GM19467 (cell line): ENCODE results near the gene AKAP13.
"Not testable (repeated sequence)": the region's sequence is repeated elsewhere in the genome, so short reads cannot be mapped to it uniquely, and the experiment has no call there.

Experiments used
- ATAC-seq: cut with Tn5 transposase; IDR thresholded peaks from one replicate; pipeline ENCODE4 v1.9.1; 2021; ENCODE audit warnings: mild to moderate bottlenecking, moderate library complexity; ENCODE audit not compliant: unreplicated experiment

The AKAP13 gene

DNA sequence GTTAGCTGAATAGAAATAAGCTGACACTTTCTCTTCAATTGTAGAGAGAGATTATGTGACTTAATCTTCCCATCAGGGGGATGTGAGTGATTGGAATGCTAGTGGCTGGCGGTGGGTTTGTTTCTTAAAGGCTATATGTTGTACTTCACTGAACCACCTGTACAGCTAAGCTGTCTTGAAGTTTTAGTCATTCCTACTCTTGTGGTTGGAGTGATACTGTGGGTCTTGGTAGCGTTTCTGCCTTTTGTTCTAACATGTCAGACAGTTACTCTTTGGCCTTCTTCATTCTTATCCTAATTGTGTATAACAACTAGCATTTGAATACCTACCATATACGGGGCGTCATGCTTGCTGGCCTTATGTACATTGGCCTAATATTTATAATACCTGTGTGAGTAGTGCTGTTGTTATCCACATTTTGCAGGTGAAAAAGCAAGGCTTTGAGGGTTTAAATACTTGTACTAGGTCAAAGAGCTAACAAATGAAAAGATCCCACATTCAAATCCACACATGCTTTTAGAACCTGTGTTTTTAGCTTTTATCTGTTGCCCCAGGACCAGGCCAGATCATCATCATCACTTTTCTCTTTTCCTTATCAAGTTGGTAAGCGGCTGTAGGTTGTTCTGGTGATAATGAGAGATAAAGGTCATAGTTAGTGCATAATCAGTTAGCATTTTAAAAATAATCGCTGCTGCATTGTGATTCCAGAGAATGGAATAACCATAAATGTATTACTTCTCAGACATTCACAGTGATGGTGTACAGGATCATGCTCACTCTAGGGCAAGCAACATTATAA is 50.2 kb downstream of the AKAP13 start:
- ATAC-seq: peak; percentile 73

DNA sequence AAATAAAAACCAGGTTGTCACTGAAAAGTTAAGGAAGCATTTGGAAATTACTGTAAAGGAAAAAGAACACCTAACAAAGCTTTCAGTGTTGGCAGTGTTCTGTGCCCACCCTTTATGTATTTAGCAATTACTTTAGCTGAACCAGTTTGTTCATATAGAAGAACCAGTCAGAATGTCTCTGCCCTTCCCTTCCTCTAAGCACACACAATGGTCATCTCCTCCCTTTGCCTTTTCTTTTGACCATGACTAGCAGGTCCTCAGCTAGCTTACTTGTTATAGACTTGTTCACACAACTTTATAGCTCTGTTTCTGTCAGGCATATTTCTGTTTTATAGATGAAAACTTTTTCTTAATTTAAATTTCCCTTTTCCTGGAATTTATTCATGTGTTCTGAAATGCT is 59.6 kb downstream of the AKAP13 start:
- no peak for ATAC-seq

GRCh38 chr15:85440451-85440850 is 60.0 kb downstream of the AKAP13 start:
- ATAC-seq: peak; percentile 44

DNA sequence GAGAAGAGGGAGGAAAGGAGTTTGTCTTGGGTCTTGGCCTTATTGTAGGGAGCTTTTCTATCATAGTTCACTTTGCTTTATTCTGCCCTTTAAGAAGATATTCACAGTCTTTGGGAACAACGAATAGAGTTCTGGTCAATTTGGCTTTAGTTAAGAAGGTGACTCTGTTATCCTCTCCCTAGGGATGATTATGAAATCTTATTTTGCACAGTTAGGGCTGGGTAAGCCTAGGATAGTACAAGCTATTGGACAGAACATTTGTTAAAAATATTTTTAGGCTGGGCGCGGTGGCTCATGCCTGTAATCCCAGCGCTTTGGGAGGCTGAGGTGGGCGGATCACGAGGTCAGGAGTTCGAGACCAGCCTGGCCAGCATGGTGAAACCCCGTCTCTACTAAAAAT is 61.5 kb downstream of the AKAP13 start:
- ATAC-seq: not testable (repeated sequence)

DNA sequence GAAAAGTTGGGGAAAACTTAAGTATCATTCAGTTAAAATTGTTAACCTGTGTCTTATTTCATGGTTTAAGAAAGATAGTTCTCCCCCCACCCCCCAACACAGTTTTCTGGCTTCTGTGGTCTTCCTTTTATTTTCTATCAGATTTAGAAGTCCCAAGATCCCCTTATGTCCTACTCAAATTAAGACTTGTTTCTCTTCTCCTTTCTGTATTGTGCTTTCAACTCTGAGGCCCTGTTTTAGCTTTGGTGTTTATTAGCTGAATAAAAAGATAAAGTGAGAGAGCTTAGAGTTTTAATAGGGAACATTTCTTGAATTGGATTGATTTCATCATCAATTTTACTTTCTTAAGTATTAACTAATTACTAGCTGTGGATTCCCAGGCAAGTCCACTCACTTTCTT is 62.6 kb downstream of the AKAP13 start:
- peak; percentile 31 for ATAC-seq

DNA sequence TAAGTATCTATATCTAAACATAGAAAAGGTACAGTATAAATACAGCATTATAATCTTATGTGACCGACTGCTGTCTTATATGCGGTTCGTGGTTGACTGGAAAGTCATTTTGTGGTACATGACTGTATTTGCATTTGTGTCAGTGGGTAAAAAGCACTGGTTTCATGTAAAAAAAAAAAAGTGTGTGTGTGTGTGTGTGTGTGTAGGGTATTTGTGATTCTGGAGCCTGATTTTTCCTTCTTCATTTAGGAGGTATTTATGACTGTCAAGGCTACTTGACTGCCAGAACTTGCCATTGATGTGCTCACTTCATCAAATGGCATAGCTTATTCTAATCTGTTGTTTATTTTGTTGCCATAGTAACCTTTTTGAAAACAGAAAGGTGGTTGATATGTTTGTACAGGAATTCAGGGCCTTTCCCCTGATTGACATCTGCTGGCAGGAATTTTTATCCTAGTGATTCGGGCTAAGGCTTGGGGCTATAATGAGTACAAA is 63.2 kb downstream of the AKAP13 start:
- peak; percentile 59 for ATAC-seq

- ATAC-seq: no peak
These were observed 63.8 kb downstream of the AKAP13 start for GRCh38 chr15:85444122-85444745.

DNA sequence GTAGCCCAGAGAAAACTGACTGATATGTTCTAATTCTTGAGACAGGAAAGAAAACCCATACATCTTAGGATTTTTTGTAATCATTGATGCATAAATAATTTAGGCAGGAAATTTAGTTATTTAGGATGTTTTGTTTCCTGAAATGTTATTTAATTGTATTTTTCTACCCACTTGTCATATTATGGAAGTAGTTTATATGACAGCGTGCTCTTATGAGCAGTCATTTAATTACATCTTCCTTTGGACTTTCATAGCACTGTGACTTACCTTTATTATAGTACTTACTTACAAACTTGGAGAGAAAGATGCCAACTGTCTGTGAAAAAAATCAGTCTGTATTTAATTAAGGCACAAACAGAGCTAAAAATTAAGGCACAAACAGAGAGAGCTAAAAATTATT is 65.0 kb downstream of the AKAP13 start:
- no peak for ATAC-seq

- ATAC-seq: no peak
These were observed 70.8 kb downstream of the AKAP13 start for GRCh38 chr15:85451099-85451700.

DNA sequence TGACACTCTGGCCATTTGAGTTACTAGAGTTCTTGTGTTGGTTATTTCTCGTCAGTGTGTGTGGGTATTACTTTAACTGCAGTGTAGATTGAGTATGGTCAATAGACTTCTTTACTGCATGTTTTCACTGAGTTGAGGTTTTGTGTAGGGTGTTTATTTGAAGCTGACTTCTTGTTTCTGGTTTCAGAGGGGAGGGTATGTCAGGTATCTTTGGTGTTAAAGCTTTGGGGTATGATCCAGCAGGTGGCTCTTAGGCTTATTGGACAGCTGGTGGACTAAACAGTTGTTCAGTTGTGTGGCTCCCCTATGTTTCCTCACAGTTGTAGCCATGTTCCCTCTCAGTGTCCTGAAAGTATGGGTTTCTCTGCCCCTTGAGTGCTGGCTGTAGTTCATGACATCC is 72.0 kb downstream of the AKAP13 start:
- no peak for ATAC-seq

DNA sequence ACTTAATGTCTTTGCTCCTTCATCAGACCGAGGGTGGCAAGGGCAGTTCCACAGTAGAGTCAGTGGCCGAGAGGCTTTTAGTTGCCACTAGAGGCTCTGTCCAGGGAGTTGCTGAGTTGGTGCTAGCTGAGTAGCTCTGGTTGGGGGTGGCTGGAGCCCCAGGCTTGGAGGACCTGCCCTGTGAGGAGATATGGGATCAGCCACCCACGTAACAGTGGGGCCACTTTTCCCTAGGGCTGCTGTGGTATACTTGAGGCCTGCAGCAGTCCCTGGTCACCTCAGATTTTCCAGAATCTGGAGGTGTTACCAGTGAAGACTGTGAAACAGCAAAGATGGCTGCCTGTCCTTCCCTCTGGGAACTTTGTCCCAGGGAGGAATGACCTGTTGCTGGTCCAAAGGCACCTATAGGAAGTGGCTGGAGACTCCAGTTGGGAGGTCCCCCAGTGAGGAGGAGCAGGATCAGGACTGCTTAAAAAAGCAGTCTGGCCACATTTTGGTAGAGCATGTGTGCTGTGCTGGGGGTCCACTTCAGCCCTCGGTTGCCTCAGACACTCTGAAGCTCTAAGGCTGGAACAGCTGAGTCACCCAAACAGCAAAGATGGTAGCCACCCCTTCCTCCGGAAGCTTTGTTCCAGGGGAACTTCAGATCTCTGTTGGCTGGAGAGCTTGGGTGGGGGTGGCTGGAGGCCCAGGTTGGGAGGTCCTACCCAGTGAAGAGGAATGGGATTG is 72.9 kb downstream of the AKAP13 start:
- ATAC-seq: no peak

DNA sequence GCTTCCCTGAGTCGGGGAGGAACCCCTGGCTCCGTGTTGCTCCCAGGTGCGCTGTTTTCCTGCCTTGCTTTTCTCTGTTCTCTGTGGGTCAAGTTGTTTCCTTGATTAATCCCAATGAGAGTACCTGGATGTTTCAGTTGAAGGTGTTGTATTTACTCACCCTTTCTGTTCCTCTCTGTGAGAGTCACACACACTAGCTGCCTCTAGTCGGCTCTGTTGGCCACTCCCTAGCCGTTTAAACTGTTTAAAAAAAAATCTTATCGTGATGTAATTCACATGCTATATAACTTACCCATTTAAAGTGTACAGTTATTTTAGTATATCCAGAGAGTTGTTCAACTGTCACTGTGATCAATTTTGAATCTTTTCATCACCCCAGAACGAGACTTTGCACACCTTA is 74.0 kb downstream of the AKAP13 start:
- no peak for ATAC-seq

DNA sequence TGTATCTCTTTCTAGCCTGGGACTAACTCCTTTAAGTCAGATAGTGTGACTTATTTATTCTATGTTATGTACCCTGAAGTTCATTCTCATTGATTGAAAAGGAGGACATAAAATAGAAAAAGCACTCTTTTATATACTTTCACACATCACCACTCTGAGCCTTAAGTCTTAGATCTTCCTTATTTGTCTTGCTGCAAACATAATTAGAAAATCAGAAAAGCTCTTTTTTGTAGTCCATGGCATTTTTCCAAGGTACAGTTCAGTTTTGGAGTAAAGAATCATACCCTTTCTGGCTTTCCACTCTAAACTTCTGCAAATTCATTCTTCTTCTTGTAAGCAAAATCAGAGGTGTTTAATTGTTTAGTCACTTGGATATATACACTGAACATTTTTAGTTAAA is 75.5 kb downstream of the AKAP13 start:
- ATAC-seq: no peak

DNA sequence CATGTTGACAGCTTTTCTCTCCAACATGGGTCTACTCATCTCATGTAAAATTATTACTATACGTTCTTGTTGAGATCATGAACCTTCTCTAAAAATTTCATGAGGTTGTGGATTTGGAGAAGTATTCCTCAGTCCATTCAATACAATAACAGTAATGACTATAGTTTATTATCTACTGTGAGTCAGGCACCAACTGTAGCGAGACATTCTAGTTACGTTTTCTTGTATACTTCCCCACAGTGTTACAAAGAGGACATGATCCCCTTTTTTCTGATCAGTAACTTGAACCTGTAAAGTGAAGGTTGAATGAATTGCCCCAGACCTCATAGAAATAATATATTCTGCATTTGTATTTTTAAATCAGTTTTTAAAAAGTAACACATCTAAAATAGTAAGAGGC is 76.4 kb downstream of the AKAP13 start:
- no peak for ATAC-seq

GRCh38 chr15:85457392-85457968 is 77.1 kb downstream of the AKAP13 start:
- peak; percentile 68 for ATAC-seq

- no peak for ATAC-seq
These were observed 78.4 kb downstream of the AKAP13 start for GRCh38 chr15:85458764-85459163.

DNA sequence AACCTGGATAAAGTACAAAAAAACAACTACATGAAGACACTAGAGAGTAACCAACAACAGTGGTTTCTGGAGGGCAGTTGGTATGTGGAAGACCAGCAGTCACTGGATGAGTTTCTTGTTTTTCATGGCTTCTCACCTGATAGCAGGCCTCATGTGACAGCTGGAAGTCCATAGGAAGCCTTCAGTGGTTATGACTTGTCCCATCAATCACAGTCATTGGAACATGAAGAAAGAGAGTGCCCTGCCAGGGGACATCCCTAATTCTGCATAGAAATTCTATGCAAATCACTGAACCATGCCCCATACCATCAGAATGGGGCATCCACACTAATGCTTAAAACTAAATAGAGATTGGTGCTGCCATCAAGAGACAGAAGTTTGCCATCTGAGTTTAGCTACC is 81.6 kb downstream of the AKAP13 start:
- ATAC-seq: no peak

DNA sequence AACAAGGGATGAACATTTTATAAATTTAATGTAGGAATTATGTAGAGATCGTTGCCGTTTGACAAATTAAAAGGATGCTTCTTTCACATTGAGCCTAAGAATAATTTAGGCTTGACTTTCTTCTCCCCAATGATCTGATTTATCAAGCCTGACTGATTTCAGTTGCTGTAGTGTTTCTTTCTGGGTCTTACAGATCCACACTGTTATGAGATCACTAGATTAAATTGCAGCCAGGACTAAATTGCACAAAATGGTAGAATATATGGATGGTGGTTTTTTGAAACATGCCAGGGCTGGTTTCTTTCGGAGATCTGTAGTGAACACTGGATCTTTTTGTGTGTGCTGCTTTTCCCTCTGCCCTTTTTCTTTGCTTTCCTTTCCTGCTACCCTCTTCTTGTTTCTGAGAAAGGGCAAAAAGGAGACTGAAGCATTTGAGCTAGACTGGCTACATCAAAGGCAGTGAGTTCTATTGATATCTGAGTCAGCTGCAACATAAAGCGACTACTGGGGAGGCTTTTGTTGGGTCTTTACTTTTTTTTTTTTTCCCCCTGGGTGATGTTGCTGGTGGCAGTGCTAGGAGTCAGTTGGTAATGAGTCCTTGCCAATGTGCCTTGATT is 83.0 kb downstream of the AKAP13 start:
- ATAC-seq: no peak

GRCh38 chr15:85463976-85464375 is 83.6 kb downstream of the AKAP13 start:
- no peak for ATAC-seq

DNA sequence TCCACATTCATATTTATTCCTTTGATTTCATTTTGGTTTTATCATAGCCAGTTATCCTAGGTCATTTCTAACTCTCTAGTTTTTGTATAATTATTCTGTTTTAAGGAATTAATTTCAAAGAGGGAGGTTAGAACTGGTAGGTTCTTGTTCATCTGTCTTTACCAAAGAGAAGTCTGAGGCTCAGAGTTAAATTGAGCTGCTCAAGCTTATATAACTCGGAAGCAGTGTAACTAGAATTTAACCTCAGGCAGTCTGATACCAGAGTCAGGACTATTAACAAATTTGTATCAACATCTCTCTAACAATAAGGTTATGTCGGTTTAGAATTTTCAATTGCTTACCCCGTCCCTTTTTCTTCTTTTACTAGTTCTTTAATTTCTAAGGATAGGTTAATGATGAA is 84.1 kb downstream of the AKAP13 start:
- no peak for ATAC-seq
